MCF 10A (cell line): Measurements from ENCODE around the gene BUD31. TPM values are rescaled to one million over a fixed set of nuclear protein-coding genes. Genes with fewer than 3 reads are reported as not detected.

Experiments
- BruUV-seq: library from RNA; stranded (reverse); fragments of 400-500 nt; replicated peaks from 2 replicates; lab custom pipeline; 2021; lab: Mats Ljungman, UMichigan
- CTCF ChIA-PET: fragments of 300-600 bp; sonication (Branson Sonifier 250); formaldehyde crosslinking; extraction: SDS; loops from one replicate; lab custom pipeline; 2021; ENCODE audit warnings: antibody characterized with exemption, inconsistent platforms; lab: Yijun Ruan, JAX
- POLR2A ChIA-PET: fragments of 300-600, 350-650 bp; sonication (Branson Sonifier 250); formaldehyde crosslinking; extraction: SDS; loops from one replicate; lab custom pipeline; 2020; ENCODE audit warnings: antibody characterized with exemption, inconsistent platforms; lab: Yijun Ruan, JAX
- DNase-seq: peaks from one replicate; pipeline ENCODE4 v3.0.0-alpha.2; 2018; ENCODE audit not compliant: unreplicated experiment
- H3K27ac Mint-ChIP-seq: one replicate; pipeline ENCODE4 v1.8.0; 2022; ENCODE audit warnings: mild to moderate bottlenecking, low read depth, mixed read lengths; ENCODE audit not compliant: unreplicated experiment
- H3K27me3 Mint-ChIP-seq: one replicate; pipeline ENCODE4 v1.8.0; 2022; ENCODE audit warnings: mixed read lengths; ENCODE audit not compliant: insufficient read depth, unreplicated experiment
- H3K36me3 Mint-ChIP-seq: one replicate; pipeline ENCODE4 v1.8.0; 2022; ENCODE audit warnings: mild to moderate bottlenecking, moderate library complexity, mixed read lengths; ENCODE audit not compliant: insufficient read depth, unreplicated experiment
- H3K4me1 Mint-ChIP-seq: one replicate; pipeline ENCODE4 v1.8.0; 2022; ENCODE audit warnings: mixed read lengths; ENCODE audit not compliant: insufficient read depth, unreplicated experiment
- H3K4me3 Mint-ChIP-seq: one replicate; pipeline ENCODE4 v1.8.0; 2022; ENCODE audit warnings: mild to moderate bottlenecking, moderate library complexity, mixed read lengths; ENCODE audit not compliant: unreplicated experiment
- H3K9me3 Mint-ChIP-seq: one replicate; pipeline ENCODE4 v1.8.0; 2022; ENCODE audit warnings: mixed read lengths; ENCODE audit not compliant: unreplicated experiment
- intact Hi-C: fragments of 100-400 bp; cut with micrococcal nuclease; formaldehyde crosslinking; loops from 2 replicates; pipeline ENCODE4 v1.14.1; 2022
- total RNA-seq: library from RNA; stranded (reverse); gene quantifications from 2 replicates; pipeline ENCODE4 v1.2.3, GENCODE V29; 2022
- TF ChIP-seq, protein P1 (sequence below): fragments of 200-600 bp; IDR thresholded peaks from one replicate; pipeline ENCODE4 v1.8.0; 2022; ENCODE audit warnings: antibody characterized with exemption, mild to moderate bottlenecking; ENCODE audit not compliant: unreplicated experiment

The BUD31 gene
- total RNA-seq, 1 experiment from 2014 or later = 224 TPM

DNA sequence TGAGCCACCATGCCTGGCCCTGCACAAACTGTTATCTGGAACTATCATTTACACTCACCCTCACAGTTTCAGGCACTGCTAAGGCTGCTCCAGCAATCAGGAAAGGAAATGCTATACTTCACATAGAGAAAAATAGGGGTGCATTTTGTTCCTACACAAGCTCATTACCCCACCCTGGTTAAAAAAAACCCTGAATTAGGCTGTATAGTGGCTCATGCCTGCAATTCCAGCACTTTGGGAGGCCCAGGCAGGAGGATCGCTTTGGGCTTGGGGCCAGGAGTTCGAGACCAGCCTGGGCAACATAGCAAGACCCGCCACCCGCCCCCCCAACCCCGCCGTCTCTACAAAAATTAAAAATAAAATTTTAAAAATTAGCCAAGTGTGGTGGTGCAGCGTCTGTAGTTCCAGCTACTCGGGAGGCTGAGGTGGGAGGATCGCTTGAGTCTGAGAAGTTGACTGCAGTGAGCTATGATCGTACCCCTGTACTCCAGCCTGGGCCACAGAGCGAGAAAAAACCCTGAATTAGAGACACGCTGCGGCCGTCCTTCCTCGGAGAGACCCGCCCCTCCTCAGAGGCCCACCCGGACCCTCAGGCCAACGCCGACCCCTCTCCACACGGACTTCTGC lies 29.3 kb downstream of the BUD31 start:
- no peak for DNase-seq
- no peaks in the 10 kb centered on the region for H3K9me3 Mint-ChIP-seq
- CTCF ChIA-PET = interaction anchor here (0.8 to 1.3 kb wide), 2 partner anchors 22 to 400 kb away, joined by 3 read pairs; no protein-coding TSS in a partner anchor
- peaks cover 46% of the 10 kb centered on the region for H3K36me3 Mint-ChIP-seq
- intact Hi-C loops = no loop called here
- peaks cover 5% of the 10 kb centered on the region for H3K4me1 Mint-ChIP-seq
- TF ChIP-seq, protein P1, sequence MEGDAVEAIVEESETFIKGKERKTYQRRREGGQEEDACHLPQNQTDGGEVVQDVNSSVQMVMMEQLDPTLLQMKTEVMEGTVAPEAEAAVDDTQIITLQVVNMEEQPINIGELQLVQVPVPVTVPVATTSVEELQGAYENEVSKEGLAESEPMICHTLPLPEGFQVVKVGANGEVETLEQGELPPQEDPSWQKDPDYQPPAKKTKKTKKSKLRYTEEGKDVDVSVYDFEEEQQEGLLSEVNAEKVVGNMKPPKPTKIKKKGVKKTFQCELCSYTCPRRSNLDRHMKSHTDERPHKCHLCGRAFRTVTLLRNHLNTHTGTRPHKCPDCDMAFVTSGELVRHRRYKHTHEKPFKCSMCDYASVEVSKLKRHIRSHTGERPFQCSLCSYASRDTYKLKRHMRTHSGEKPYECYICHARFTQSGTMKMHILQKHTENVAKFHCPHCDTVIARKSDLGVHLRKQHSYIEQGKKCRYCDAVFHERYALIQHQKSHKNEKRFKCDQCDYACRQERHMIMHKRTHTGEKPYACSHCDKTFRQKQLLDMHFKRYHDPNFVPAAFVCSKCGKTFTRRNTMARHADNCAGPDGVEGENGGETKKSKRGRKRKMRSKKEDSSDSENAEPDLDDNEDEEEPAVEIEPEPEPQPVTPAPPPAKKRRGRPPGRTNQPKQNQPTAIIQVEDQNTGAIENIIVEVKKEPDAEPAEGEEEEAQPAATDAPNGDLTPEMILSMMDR = no peak
- POLR2A ChIA-PET = interaction anchor here (0.7 to 3.2 kb wide), 15 partner anchors 11 to 650 kb away, joined by 3 to 33 read pairs (median 6); partner anchors contain the start of genes ARPC1A, ATP5MF, BUD31 and PDAP1
- peak overlapping the region; percentile 97 for H3K27ac Mint-ChIP-seq
- BruUV-seq = no TSS peak
- no peaks in the 10 kb centered on the region for H3K27me3 Mint-ChIP-seq
- H3K4me3 Mint-ChIP-seq = peak overlapping the region; percentile 94

DNA sequence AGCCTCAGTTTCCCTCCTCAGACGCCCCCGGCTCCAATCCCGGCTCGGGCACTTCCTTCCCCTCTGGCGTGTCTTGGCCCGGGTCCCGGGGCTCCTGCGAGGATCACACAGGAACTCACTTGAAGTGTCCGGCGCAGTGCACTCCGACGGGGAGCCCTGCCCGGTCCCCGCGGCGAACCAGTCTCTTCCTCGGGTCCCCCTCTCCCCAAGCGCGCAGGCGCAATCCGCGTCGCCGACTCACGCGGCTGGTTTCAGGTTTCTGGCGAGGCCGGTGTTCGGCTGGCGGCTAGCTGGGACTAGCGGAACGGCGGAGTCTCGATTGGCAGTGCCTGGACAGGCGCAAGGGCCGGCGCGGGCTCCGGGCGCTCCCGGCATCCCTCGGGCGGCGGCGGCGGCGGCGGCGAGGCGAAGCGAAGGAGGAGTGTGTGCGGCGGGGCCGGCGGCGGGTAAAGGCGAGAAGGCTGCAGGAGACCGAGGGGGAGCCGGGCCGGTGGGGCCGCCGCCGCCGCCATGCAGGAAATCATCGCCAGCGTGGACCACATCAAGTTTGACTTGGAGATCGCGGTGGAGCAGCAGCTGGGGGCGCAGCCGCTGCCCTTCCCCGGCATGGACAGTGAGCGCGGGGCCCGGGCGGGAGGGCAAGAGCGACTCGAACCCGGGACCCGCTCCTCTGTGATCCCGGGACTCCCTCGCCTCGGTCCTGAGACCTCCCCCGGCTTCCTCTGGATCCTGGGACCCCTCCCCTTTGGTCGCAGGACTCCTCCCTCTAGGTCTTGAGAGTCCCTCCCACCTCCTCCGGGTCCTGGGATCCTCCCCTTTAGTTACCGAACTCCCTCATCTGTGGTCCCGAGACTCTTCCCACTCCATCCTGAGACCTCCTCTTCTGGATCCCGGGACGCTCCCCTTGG lies 30.1 kb downstream of the BUD31 start, which contains the start of the genes CPSF4 and PTCD1:
TSS of gene CPSF4 (plus strand) at position 371 of the 908 bp plus-strand sequence. CDS start at position 511, 140 bp downstream.
TSS of gene PTCD1 (minus strand) at position 226 of the 908 bp plus-strand sequence. CDS start 3,556 bp downstream, outside the sequence.
- POLR2A ChIA-PET = interaction anchor here (0.7 to 3.2 kb wide), 15 partner anchors 10 to 649 kb away, joined by 3 to 33 read pairs (median 6); partner anchors contain the start of genes ARPC1A, ATP5MF, BUD31 and PDAP1
- intact Hi-C loops = no loop called here

DNA sequence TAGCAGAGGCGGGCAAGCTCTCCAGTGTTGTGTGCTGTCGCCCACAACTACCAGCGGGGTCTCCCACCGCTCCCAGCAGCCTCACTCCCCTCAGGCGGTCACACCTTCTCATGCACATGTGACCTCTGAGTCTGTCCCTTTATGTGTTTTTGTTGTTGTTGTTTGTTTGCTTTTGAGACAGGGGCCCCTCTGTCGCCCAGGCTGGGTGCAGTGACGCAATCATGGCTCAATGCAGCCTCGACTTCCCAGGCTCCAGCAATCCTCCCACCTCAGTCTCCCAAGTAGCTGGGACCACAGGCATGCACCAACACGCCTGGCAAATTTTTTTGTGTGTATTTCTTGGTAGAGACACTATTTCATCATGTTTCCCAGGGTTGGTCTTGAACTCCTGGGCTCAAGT lies 31.4 kb downstream of the BUD31 start:
- H3K36me3 Mint-ChIP-seq = peaks cover 46% of the 10 kb centered on the region
- no peaks in the 10 kb centered on the region for H3K9me3 Mint-ChIP-seq
- intact Hi-C loops = no loop called here
- CTCF ChIA-PET = interaction anchor here (0.6 to 0.7 kb wide), 2 partner anchors 24 kb away, joined by 3 to 4 read pairs; no protein-coding TSS in a partner anchor
- H3K27ac Mint-ChIP-seq = peak overlapping the region; percentile 97
- H3K4me3 Mint-ChIP-seq = peak overlapping the region; percentile 94
- POLR2A ChIA-PET = interaction anchor here (0.6 to 3.0 kb wide), 4 partner anchors 16 to 761 kb away, joined by 3 to 17 read pairs (median 9); partner anchors contain the start of genes ATP5MF and ZNF394
- H3K27me3 Mint-ChIP-seq = no peaks in the 10 kb centered on the region
- DNase-seq = peak; percentile 22
- BruUV-seq = no TSS peak
- TF ChIP-seq, protein P1 = no peak
- H3K4me1 Mint-ChIP-seq = peaks cover 5% of the 10 kb centered on the region

More for the DNA sequence above, 30.1 kb downstream of the BUD31 start, which contains the start of the genes CPSF4 and PTCD1:
- CTCF ChIA-PET = interaction anchor here (0.6 to 1.3 kb wide), 2 partner anchors 21 to 609 kb away, joined by 3 read pairs; no protein-coding TSS in a partner anchor
- peak; percentile 96 for DNase-seq
- TF ChIP-seq, protein P1 = no peak
- H3K4me3 Mint-ChIP-seq = peak within 1 kb of the TSS; percentile 94
- H3K27me3 Mint-ChIP-seq = no peaks in the 10 kb centered on the region
- H3K9me3 Mint-ChIP-seq = no peaks in the 10 kb centered on the region
- no TSS peak for BruUV-seq
- peak within 1 kb of the TSS; percentile 97 for H3K27ac Mint-ChIP-seq
- peaks cover 5% of the 10 kb centered on the region for H3K4me1 Mint-ChIP-seq
- H3K36me3 Mint-ChIP-seq = peaks cover 46% of the 10 kb centered on the region
